ENCODE measurements around the gene CCNB3.

The CCNB3 gene, protein sequence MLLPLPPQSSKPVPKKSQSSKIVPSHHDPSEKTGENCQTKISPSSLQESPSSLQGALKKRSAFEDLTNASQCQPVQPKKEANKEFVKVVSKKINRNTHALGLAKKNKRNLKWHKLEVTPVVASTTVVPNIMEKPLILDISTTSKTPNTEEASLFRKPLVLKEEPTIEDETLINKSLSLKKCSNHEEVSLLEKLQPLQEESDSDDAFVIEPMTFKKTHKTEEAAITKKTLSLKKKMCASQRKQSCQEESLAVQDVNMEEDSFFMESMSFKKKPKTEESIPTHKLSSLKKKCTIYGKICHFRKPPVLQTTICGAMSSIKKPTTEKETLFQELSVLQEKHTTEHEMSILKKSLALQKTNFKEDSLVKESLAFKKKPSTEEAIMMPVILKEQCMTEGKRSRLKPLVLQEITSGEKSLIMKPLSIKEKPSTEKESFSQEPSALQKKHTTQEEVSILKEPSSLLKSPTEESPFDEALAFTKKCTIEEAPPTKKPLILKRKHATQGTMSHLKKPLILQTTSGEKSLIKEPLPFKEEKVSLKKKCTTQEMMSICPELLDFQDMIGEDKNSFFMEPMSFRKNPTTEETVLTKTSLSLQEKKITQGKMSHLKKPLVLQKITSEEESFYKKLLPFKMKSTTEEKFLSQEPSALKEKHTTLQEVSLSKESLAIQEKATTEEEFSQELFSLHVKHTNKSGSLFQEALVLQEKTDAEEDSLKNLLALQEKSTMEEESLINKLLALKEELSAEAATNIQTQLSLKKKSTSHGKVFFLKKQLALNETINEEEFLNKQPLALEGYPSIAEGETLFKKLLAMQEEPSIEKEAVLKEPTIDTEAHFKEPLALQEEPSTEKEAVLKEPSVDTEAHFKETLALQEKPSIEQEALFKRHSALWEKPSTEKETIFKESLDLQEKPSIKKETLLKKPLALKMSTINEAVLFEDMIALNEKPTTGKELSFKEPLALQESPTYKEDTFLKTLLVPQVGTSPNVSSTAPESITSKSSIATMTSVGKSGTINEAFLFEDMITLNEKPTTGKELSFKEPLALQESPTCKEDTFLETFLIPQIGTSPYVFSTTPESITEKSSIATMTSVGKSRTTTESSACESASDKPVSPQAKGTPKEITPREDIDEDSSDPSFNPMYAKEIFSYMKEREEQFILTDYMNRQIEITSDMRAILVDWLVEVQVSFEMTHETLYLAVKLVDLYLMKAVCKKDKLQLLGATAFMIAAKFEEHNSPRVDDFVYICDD (N-terminal part only)

DNA sequence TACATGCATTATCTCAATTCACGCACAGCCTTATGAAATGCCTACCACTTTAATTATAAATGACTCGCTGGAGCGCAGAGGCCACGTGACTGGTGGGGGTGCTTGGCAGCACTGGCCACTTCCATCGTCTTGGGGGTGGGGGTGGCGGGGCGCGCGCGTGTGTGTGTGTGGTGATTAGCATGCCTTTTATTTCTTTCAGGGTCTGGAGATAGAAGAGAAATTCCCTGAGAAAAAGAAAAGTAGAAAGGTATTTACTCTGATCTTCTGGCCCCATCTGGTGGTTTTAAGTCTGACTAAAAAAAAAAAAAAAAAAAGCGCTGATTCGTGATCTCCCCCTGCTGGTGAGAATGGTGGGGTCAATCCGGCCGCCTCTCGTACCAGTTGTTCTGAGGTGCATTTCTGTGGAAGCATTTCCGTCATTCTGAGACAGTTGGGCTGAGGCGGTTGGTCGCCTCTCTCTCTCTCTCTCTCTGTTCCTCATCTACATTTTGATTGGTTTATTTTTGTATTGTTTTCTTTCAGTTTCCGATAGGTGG lies at the start of gene CCNB3:
Gene CCNB3, plus strand, starts transcription at position 402 of the 536 bp plus-strand sequence. CDS start 80,399 bp downstream, outside the sequence.
- no peak for TF ChIP-seq GATA3 (IDR thresholded peaks at IDR 0.05; ENCODE audit: low read depth, low read length)
- no peak for TF ChIP-seq GATA2 (IDR thresholded peaks at IDR 0.05; ENCODE audit: low read depth, low read length)

DNA sequence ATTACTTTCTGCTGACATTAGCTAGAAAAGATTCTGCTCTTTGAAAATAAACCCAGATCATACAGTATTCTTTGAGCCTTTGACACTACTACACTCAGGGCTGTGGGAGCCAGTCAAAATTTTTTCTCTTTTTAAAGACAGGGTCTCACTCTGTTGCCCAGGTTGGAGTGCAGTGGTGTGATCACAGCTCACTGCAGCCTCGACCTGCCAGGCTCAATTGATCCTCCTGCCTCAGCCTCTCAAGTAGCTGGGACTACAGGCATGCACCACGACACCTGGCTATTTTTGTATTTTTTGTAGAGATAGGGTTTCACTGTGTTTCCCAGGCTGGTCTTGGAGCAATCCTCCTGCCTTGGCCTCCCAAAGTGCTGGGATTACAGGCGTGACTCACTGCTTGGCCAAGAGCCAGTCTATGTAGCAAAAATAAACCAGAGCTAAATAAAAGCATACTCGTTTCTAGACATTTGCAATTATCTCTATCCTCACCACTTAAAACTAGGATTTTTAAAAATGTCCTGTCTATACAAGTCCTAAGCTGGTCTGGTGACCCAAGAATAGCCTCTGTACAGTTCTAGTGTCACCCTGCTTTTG lies 46.9 kb upstream of the CCNB3 start:
- TF ChIP-seq GATA2 (IDR thresholded peaks at IDR 0.05; ENCODE audit: low read depth, low read length): no peak
- TF ChIP-seq GATA3 (IDR thresholded peaks at IDR 0.05; ENCODE audit: low read depth, low read length): no peak

DNA sequence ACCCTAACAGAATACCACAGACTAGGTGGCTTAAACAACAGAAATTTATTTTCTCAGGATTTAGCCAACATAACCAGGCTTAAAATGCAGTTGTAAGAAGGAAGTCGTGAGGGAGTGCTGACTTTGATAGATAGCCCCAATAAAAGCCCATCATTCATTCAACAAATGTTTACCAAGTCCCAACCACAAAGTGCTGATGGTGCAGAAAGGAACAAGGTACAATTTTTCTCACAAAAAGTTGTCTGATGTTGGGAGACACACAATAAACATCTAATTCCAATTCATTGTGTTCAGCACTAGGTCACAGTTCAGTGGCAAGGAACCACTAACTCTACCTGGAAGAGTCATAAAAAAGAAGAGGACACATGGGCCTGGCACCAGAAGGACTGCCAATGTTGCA lies 46.0 kb upstream of the CCNB3 start:
- no peak for TF ChIP-seq GATA3 (IDR thresholded peaks at IDR 0.05; ENCODE audit: low read depth, low read length)
- TF ChIP-seq GATA2 (IDR thresholded peaks at IDR 0.05; ENCODE audit: low read depth, low read length): no peak

DNA sequence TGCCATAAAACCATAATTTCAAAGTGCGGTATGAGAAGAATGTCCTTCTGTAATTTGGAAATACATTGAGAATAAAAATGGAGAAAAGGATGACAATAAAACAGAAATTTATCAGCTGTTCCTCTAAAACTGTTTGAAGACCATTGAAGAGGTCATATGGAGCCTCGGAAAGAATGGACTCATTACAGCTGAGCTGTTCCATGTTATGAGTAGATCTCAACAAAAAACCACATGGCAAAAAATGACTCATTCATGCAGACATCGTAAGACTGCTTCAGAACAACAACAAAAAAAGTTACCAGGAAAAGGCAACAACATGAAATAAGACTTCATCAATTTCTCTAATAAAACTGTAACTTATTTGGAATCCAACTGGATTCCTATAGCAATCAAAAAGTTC lies 43.4 kb upstream of the CCNB3 start:
- TF ChIP-seq GATA2 (IDR thresholded peaks at IDR 0.05; ENCODE audit: low read depth, low read length): no peak
- TF ChIP-seq GATA3 (IDR thresholded peaks at IDR 0.05; ENCODE audit: low read depth, low read length): no peak

DNA sequence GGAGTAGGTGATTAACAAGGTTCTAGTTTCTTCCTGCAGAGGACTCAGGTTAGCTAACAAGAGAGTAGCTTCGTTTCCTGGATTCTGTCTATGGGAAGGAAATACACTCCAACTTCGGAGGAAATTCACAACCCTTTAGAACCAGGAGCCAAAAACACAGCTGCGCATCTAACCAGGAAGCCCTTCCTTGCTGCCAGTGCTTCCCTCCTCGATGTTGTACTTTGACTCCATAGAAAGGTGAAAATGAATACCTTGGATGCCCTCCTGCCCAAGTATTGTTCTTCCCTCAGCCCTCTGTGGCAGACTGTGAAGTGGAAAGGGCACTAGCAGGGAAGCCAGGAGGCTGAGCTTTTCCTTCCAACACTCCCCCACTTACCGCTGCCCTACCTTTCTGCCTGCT lies 38.8 kb upstream of the CCNB3 start:
- TF ChIP-seq GATA3 (IDR thresholded peaks at IDR 0.05; ENCODE audit: low read depth, low read length): no peak
- TF ChIP-seq GATA2 (IDR thresholded peaks at IDR 0.05; ENCODE audit: low read depth, low read length): no peak

DNA sequence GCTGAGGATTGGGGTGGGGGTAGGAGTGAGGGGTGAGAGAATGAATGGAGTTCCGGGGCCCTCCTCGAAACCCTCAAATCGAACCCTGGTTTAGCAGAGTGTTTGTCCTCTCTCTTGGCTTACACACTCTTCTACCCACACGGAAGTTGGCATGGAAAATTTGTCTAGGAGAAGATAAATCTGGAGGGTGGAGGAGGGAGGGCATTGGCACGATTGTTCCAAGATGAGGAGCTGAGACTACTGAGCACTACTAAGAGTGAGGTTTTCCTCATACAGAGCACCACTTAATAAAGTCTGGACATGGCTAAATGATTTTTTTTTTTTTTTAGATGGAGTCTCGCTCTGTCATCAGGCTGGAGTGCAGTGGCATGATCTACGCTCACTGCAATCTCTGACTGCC lies 37.2 kb upstream of the CCNB3 start:
- TF ChIP-seq GATA2 (IDR thresholded peaks at IDR 0.05; ENCODE audit: low read depth, low read length): no peak

DNA sequence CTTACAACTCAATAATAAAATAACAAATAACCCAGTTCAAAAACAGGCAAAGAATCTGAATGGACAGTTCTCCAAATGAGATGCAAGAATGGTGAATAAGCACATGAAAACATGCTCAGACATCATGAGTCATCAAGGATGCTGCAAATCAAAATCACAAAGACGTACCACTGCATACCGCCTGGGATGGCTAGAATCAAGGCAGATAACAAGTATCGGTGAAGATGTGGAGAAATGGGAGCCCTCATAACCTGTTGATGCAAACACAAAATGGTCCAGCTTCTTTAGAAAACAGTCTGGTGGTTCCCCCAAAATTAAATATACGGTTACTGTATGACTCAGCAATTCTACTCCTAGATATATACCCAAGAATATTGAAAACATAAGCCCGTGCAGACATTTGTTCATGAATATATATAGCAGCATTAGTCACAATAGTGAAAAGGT lies 36.3 kb upstream of the CCNB3 start:
- TF ChIP-seq GATA2 (IDR thresholded peaks at IDR 0.05; ENCODE audit: low read depth, low read length) (no peak), GATA3 (IDR thresholded peaks at IDR 0.05; ENCODE audit: low read depth, low read length) (no peak)

DNA sequence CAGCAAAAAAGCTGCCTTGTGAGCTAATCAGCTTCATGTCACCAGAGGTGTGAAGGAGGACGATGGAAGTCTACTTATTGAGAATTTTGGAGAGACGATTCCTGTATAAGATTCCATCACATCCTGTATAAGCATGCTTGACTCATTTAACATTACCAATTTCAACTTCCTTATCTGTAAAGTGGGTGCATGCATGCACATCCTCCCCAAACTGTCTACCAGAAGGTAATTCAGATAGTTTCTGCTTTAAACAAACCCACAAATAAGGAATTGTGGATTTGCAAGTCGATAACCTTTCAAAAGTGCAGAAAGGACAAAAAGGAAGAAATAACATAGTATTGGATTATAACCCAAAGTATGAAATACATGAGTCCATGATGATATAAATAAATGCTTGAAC lies 34.8 kb upstream of the CCNB3 start:
- TF ChIP-seq GATA2 (IDR thresholded peaks at IDR 0.05; ENCODE audit: low read depth, low read length) (no peak), GATA3 (IDR thresholded peaks at IDR 0.05; ENCODE audit: low read depth, low read length) (no peak)

DNA sequence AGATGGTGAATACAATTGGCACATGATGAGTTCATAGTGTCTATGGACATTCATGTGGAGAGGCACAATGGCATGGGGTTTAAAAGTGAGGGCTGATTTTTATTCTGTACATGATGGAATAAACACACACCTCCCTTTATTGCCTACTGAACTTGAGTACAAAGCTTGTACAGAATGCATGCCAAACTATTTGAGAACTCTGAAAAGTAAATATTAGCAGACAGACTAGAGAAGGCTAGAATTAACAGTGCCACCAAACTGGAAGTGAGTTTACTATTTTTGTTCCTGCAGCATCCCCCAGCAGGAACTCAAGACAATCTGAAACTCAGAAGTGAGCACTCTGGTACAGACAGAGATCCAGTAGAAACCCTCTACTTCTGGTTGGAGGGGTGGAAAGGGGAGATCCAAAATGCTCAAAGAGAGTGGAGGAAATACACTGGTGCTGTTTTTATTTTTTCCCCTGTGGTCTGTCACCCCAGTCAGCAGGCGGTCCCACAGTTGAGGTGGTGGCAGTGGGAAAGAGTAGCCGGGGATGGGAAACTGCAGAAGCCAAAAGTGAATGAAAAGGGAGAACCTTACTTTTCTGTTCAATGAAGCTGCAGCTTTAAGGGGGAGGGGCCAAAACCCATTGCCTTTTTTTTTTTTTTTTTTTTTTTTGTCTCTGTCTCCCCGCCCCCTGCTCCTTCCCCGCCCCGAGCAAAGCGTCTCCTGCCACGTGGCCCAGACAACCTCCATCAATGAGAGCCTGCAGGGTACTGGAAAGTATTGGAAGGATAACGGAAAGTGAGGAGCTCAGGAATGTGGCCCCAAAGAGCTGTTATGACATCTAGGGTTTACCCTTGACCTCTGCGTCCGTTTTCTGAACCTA lies 24.3 kb upstream of the CCNB3 start:
- TF ChIP-seq GATA2 (IDR thresholded peaks at IDR 0.05; ENCODE audit: low read depth, low read length): no peak
- TF ChIP-seq GATA3 (IDR thresholded peaks at IDR 0.05; ENCODE audit: low read depth, low read length): no peak

DNA sequence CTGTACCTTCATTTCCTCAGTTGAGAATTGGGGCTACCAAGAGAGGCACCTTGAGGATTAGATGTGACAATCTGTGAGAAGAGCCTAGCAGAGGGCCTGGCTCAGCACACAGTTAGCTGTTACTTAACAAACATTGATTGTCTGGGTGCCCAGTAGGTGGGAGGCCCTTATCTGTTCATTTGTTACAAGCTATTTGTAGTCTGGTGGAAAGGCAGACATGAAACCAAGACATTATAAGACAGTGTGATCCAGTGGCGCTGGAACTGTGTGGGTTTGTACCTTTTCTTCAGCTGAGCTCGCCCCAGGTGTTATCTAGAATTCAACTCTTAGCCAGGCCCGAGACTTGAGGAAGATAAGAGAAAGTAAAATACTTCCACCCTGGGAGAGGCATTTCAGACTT lies 20.7 kb upstream of the CCNB3 start:
- TF ChIP-seq GATA3 (IDR thresholded peaks at IDR 0.05; ENCODE audit: low read depth, low read length) (no peak), GATA2 (IDR thresholded peaks at IDR 0.05; ENCODE audit: low read depth, low read length) (no peak)

DNA sequence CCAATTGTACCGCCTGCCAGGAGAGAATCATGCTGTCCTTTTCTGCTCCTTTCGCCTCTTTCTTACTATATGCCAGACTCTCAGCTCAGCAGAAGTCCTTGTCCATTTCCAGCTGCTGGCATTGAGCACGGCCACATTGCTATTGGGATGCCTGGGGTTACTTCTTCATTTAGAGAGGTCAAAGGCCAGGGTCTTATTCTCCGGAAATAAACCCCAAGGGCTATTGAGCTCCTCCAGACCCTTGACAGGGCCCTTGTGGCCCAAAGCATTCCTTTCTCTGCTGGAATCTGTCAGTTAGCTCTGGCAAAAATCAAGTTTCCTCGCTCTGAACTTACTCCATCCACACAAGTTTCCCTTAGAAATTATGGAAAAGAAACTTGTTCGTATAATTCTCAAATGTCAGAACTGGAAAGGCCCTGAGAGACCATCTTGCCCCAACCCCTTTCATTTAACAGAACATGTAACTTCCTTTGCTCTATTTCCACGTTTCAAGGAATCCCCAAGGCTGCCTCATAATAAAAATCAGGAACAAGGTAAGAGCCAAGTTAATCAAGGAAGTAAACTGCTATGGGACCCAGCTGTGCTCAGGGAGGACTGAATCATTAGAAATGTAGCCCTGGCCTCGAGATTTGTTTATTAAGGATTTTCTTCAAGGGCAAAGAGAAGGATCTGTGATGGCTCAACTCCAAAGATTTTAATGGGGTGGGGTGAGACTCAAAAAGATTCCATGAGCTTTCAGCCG lies 15.5 kb upstream of the CCNB3 start:
- TF ChIP-seq GATA2 (IDR thresholded peaks at IDR 0.05; ENCODE audit: low read depth, low read length): no peak
- TF ChIP-seq GATA3 (IDR thresholded peaks at IDR 0.05; ENCODE audit: low read depth, low read length): no peak

DNA sequence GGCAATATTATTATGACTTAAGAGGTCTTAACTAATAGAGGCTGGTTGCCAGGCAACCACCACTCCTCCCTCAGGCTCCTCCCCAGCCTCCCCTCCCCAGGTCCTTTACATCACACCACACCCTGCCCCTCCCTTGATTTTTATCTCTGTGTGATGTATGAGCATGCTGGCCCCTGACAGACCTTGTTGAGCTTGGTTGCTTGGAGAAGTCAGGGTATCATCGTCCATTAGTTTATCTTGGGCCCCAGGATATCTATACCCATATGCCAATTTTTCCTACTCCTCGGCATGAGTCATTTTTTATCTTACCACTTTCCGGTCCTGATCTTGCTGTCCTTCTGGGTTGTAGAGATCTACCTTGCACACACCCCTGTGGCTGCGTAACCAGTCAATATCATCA lies 6.2 kb upstream of the CCNB3 start:
- TF ChIP-seq GATA2 (IDR thresholded peaks at IDR 0.05; ENCODE audit: low read depth, low read length): no peak
- TF ChIP-seq GATA3 (IDR thresholded peaks at IDR 0.05; ENCODE audit: low read depth, low read length): no peak

All from SH-SY5Y (cell line).